Suppressor macrophage treated with lipopolysaccharide for 4 hours (primary cell): ENCODE results near the gene CMIP.

Experiments used
- DNase-seq: peaks from one replicate; pipeline ENCODE4 v3.0.0-alpha.2; 2020

Gene CMIP

DNA sequence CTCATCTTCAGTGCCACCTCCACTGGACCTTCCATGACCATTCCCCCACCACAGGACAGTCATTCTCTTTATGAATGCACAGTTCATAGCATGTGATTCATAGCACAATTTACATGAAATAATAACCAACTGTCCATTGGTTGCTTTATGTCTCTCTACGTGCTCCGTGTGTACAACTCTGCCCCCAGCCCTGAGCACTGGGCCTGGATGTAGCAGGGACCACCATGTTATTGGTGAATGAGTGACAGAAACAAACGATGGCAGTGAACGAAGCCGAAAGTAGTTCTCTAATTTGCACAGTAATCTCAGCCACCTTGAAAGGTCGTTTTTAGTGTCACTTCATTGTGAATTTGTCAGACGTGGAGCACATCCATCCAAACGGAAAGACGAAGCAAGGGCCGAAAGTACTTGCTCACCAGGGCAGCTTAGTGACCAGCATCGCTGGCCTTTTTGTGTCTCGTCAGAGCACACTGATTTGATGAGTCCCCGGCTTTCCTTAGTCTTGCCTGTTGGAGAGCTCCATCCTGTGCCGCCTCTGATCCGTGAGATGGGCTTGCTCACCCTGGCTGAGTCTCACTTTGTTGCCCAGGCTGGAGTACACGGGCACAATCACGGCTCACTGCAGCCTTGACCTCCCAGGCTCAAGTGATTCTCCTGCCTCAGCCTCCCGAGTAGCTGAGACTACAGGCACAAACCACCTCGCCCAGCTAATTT lies 95.3 kb downstream of the CMIP start:
- no peak for DNase-seq

DNA sequence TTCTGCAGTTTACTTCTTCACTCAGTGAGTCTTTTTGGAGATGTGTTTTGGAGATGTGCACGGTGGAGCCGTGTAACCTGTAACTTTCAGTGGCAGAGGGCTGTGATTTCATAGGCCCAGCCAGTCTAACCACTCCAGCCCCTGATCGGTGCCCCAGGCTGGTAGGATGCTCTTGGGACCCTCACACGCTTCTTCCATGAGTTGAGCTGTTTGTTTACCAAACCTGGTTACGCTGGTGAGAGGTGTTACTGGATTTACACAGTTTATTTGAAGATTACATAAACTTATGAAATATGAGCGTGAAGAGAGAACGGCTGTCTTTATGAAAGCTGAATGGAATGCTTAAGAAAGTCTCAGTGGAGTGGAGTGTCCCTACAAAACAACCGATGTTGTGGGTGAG lies 96.7 kb downstream of the CMIP start:
- DNase-seq = no peak

DNA sequence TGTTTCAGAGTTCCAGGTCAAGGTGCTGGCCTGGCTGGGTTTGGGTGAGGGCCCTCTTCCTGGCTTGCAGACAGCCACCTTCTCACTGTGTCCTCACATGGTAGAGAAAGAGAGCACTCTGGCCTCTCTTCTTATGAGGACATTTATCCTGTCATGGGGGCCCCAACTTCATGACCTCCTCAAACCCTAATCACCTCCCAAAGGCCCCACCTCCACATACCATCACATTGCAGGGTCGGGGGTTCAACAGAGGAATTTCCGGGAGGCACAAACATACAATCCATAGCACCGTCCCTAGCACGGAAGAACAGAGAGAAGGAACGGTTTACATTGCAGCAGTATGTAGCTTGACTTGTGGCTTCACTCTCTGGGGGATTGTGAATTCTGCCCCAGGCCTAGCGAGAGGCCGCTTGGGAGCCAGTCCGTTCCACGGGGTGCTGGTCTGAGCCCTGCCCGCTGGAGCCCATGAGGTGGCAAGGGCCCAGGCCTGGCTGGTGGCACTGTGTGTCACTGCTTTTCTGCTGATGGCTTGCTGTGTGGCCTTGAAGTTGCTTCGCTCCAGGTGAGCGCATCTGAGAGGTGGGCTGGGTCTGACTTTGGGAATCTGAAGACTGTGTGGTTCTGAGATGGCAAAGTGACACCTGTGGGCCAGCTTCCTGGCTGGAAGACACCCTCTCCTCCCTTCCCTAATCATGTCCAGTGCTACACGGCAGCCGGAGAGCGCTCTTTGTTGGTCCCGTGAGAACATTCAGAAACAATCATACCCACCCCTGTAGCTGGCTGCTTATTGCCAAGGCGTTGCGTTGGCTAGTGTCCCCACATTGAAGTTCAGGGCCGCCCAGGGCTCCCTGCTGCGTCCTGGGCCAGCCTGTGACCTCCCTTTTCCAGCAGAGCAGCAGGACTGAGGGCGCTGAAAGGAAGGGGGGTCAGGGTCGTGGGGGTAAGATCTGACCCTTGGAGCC lies 98.3 kb downstream of the CMIP start:
- no peak for DNase-seq

DNA sequence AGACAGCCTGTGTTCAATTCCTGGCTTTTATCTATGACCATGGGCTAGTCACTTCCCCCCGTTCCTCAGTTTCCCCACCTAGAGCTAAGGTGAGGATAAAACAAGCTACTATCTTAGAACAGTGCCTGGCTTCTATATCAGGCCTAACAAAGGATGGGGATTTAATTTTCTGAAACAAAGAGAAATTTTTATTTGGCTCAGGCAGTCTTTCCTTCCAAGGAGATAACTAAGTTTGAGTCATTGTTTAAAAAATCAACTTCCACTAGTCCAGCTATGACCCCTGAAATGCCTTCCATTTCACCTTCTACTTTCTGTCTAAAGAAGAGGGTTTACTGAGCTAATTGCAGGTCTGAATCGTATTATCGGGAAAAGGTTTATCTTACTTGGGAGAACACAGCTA lies 99.0 kb downstream of the CMIP start:
- no peak for DNase-seq

DNA sequence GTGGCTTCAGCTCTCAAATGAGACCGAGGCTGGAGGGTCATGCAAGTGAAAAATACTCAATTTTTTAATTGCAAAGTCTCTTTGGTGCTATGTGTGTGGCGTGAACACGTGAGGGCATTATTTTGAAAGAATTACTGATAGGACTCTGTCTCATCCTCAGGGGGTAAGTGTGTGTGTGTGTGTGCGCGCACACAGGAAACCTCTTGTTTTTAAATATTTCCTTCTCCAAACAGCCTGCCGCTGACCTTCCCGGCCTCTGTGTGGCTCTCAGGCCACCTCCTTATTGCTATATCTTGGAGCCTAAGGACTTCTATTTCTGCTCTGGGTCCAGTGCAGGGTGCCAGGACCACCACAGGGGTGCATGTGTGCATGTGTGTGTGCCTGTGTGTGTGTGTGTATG lies 99.7 kb downstream of the CMIP start:
- peak; percentile 57 for DNase-seq

DNA sequence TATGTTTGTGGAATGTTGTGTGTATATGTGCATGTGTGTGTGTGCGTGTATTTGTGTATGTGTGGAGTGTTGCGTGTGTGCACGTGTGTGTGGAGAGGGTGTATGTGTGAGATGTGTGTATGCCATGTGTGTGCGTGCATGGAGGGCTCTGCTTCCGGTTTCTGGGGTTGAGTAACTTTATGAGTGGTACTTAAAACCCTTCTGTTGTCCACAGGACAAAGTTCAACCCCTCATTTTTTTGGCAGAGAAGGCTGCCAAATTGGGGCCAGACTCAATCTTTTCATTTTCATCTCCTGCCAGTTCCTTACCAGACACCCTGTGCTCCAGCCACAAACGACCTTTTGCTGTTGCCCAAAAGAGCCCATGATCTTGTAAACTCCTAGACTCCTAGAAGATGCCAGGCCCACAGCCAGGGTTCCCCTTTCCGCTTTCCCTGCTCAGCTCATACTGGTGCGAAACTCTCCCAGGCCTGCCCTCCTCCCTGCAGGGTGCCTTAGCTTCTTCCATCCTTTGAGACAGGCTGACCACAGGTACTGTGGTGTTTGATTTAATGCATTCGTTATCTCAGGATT lies 100.2 kb downstream of the CMIP start:
- DNase-seq = peak; percentile 48

DNA sequence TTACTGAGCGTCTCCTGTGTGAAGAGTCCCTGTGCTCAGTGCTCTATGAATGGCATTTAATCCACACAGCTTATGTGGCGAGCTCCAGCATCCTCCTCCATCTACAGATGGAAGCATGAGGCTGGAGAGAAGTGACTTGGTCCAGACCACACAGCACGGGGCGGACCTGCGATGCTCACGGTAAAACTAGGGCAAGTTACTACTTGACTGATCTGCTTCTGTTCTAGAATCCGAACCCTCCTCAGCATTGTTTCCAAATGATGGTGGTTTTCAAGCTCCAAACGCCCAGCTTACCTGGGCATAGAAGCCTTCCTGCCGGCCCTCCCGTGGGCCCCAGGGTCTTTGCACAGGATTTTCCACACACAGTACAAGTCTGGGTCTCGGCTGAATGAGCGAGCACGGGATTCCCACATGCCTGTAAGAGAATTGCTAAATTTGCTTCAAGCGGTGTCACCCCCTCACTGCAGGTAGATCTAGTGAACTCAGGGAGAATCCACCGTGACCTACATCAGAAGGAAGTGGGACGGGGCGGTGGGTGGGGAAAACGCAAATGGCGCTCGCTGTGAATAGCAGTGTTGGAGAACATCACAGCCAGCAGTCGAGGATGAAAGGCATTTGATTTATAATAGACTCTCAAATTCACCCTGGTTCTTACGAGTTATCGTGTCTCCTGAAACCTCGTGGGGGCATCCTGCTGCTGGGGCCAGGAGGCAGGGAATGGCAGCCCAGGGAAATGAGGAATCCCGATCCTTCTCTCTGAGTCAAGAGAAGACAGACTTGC lies 101.1 kb downstream of the CMIP start:
- no peak for DNase-seq

DNA sequence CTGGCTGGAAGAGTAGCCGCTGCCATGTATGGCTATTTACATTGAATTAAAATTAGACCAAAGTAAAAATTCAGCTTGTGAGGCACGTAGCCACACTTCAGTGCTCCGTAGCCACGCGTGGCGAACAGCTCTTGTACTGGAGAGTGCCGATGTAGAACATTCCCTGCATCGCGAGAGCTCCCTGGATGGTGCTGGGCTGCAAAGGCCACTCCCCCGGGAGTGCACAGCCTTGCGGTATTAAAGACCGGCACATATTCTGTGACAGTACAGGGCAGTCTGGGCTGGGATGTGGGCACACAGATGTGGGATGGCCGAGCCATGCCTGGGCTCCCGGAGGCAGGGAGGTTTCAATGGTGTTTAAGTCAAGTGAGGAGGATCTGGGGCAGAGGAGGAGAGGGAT lies 102.2 kb downstream of the CMIP start:
- no peak for DNase-seq

DNA sequence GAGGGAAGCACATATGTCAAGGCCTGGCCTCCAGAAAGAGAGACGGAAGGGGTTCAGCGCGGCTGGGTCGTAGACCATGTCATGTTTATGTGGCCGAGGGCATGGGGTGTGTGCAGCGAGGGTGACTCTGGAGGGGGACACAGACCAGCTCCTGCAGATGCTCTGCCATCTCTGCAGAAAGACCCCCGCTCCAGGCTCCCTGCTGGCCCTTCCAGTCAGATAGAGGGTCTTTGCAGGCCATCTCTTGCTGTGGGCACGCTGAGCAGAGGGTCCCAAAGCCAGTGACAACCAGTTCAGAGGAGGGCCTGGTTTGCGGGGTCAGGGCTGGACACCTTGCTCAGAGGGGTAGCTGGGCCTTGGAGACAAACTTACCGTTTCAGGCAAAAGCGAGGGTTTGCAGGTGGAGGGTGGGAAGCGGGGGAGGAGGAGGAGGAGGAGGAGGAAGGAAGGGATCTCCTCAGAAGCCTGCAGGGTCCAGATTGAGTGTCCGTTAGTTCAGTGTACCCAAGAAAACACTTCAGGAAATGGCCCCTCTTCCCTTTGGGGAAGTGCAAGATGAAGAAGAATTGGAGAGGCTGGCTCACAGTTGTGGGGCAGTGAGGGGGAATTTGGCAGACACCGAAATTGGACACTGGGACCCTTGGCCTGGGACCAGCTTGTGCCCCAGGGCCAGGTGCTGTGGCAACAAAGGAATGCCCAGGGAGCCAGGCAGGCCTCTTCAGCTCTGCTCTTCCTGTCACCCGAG lies 102.8 kb downstream of the CMIP start:
- DNase-seq = peak; percentile 17

DNA sequence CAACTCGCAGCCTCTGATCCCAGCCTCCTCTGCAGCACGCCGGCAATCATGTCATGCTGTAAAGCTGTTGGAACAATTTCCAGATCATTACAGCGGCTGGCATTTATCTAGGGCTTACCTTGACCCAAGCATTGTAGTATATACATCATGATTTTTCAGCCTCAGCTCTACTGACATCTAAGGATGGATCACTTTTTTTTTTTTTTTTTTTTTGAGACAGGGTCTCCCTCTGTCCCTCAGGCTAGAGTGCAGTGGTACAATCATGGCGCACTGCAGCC lies 103.3 kb downstream of the CMIP start:
- no peak for DNase-seq

DNA sequence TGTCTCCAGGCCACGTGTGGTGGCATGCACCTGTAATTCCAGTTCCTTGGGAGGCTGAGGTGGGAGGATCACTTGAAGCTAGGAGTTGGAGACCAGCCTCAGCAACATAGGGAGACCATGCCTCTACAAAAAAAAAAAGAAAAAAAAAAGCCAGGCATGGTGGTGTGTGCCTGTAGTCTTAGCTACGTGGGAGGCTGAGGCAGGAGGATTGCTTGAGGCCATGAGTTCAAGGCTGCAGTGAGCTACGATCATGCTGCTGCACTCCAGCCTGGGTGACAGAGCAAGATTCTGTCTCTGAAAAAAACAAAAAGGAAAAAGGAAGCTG lies 103.9 kb downstream of the CMIP start:
- no peak for DNase-seq

DNA sequence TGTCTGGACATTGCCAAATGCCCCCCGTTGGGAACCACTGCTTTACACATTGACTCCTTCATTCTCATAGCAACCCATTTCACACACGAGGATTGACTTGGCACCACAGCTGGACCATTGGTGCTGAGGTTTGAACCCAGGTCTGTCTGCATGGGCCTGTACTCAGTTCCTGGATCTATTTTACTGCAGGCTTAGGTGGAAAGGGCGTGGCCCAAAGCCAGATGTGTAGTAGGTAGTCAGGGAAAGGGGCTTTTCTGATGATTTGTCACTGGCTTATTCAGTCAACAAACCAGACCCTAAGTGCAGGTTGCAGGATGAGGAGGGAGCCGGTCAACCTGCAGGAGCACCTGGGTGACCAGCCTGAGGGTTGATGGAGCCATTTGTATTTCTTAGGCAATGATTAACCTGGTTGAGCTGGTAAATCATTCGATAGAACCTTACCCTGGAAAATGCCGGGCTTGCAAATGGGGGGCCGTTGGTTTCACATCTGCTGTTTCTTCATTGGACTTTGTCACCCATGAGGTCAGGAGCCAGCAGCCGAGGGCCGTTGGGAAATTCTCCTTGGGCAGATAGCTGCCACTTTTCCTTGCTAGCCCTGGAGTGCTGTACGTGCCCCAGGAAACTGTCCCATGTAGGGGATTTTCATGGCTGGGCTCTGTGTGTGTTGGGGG lies 104.4 kb downstream of the CMIP start:
- peak; percentile 60 for DNase-seq

DNA sequence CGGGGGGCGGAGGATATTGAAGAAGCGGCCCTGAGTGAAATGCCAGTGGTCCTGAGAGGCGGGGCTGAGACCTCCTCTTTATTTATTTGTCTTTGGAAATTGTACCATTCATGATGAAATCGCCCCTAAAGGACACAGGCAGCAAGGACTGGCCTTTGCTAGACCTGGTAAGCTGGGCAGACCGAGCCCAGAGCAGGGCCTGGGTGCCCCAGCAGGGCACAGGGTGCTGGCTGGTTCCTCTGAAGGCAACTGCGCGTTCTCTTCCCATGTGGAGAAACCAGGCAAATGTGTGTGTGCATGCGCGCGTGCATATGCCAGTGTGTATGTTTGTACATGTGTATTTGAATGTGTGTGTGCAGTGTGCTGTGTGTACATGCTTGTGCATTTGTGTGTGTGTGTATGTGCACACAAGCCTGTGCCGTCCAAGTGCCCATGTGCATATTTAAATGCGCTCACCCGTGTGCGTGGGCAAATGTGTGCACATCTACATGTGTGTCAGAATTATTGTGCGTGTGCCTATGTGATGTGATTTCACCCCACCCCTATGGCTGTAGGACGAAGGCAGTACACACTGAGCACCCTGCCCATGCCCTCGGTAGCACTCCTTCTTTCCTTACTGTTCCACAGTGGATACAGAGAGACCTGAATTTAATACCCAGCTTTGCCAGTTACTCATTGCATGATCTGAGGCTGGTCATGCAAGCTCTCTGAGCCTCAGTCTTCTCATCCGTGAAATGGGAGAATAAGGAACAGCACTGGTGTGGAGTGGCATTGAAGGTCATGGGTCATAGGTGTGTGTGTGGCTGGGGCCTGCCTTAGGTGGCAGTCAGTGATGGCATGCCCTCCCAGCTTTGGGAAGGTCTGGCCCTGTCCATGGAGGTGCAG lies 105.2 kb downstream of the CMIP start:
- no peak for DNase-seq

DNA sequence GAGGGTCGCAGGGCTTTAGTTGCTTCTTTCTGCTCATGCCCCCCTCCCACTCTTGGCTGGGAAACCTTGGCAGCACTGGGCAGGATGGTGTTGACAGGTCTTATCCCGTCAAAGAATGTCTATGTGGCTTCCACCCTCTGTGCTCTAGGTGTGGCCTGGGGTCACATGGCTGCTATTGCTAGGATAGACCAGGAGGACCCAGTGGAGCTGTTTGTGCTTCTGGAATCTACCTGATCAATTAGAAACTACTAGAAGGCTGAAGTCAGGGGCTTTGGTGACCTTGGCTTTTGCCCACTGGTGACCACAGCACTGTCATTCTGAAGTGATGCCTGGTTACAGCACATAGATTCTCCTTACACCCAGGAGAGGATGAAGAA lies 105.8 kb downstream of the CMIP start:
- DNase-seq = no peak

DNA sequence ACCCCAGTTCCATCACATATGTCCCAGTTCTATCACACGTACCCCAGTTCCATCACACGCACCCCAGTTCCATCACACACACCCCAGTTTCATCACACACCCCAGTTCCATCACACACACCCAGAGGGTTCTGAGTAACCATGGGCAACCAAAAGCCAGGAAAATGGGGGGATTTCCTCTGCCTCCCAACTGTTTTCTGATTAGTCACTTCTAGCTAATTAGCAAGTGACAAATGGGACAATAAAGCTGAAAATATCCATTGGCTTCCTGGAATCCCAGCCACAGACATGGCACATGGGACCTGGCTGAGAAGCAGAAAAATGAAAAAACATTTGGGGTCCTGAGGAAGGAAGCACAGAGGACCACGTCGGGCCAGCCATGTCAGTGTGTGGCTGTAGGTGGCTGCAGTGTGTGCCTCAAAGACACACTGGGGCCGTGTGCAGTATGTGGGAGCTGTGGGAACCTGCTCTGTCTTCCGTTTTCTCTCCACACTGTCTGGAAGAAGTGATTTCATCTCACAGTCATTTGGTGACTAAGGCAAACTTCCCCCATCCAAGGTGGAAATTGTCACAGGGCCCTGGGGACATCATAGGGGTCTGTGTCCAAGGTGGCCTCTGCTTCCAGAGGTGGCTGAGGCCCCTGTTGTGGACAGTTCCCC lies 106.7 kb downstream of the CMIP start:
- peak; percentile 83 for DNase-seq

DNA sequence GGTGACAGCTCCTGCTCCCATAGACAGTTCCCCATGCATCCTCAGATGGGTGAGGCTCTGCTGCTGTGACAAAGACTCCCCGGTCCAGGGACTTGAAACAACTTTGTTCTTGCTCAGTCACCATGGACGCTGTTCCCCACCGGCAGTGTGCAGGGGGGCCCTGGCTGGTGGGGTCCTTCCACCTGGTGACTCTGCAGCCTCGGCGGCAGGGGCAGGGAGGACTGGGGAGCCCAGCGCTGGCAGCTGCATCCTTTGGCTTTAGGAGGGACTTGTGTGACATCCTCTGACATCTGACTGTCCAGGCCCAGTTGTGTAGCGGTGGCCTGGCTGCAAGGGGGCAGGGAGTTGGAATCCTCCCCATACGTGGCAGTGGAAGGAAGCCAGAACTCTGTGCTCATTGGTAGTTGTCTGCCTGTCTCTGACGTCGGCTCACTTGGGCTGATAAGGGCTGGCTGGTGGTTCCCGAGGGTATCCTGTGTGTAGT lies 107.3 kb downstream of the CMIP start:
- peak; percentile 15 for DNase-seq

DNA sequence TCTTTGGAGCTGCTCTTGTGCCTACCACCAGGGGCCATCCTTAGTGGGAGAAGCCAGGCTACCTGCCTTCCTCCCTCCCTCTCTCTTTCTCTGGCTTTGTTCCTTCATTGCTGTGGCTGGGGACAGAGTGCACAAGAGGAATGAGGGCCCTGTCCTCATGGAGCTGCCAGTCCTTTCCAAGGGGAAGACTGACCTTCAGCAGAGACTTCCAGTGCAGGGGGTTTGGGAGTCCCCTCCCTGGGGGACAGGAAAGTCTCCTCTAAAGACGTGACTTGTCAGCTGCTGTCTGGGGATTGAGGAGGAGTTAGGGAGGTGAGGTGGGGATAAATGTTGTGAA lies 108.1 kb downstream of the CMIP start:
- DNase-seq = no peak

DNA sequence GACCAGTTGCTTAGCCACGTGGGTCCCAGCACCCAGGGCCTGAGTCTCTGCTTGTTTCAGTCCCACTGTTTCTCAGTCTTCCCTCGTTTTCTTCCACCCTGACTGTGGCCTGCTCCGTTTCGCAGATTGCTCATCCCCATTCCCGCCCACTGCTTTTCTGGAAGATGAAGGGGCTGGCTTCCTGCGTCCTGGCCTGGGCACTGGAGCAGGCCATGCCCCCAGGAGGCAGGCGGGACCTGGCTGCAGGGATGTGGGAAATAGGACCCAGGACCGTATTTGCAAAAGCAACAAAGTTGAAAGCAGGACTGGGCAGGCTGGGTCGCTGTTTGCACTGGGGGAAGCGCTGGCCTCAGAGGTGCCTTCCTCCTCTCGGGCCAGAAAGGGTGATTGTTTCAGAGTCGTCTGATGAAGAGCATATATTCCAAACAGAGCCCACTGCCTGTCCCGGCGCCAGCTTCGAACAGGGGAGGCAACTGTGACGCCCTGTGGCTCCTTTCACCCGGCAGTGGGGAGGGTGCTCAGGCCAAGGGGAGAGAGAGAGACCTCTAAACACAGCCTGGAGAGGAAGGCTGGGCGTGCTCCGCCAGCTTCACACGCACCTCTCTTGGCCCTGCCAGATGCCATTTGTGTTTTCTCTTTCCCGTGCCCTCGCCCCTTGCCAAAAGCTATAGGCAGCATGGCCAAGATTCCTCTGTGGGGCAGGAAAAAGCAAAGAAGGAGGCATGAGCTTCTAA lies 108.6 kb downstream of the CMIP start:
- no peak for DNase-seq

DNA sequence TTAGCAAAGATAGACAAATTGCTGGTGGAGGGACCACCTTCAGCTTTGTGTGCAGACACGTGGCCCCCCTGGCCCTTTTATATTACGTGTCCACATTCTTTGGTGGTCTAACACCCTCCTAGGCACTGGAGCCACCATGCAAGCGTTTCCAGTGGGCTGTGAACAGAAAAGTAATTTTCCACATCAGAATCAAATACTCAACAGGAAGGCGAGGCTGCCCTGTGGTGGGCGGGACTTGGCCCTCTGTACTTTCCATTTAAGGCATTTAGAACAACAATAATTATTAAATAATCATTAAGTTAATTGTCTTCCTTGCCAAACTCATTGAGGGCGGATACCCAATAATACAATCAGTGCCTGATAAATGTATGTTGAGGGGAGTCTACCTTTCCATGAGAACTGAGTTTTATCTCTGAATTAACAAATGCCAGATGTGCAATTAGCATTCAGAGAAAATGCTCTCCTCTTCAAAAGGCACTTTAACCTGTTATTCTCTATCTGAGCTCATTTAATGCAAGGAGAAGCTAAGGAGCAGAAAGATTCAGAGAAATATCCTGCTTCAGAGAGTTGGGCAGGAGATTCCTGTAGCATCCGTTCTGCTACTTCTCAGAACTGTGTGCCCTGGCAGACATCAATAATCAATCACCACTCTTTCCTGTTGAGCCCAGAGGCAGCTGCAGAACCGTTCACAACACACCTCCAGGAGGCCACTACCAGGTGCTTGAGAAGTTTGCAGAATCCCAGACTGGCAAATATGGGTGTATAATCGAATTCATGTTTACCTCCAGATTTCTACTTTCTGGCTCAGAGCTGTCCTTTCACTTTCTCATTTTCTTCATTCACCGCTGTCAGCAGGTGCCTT lies 109.4 kb downstream of the CMIP start:
- no peak for DNase-seq
